Ascending aorta (tissue), 2 donors: ENCODE results near the gene ZBTB8A. TPM values are rescaled to one million over a fixed set of nuclear protein-coding genes. Genes with fewer than 3 reads are reported as not detected.

Experiments
- DNase-seq, 2 donors: peaks; one replicate each; pipeline ENCODE4 v3.0.0-alpha.2; 2019; ENCODE audit warnings: low spot score in 2 of 2
- H3K27ac ChIP-seq, 2 donors: fragments of 200-600 bp; sonication (generic); one replicate each; pipeline ENCODE4 v1.5.1; 2016 to 2017; ENCODE audit warnings: mild to moderate bottlenecking in 1 of 2
- H3K27me3 ChIP-seq: fragments of 200-600 bp; sonication (generic); one replicate; pipeline ENCODE4 v1.5.1; 2017
- H3K36me3 ChIP-seq, 2 donors: fragments of 200-600 bp; sonication (generic); one replicate each; pipeline ENCODE4 v1.5.1; 2016
- H3K4me1 ChIP-seq, 2 donors: fragments of 200-600 bp; sonication (generic); one replicate each; pipeline ENCODE4 v1.5.1; 2016 to 2017; ENCODE audit warnings: mild to moderate bottlenecking in 1 of 2
- H3K4me3 ChIP-seq, 2 donors: fragments of 200-600 bp; sonication (generic); one replicate each; pipeline ENCODE4 v1.5.1; 2016 to 2017; ENCODE audit warnings: mild to moderate bottlenecking in 1 of 2
- H3K9me3 ChIP-seq, 2 donors: fragments of 200-600 bp; sonication (generic); one replicate each; pipeline ENCODE4 v1.5.1; 2016
- CTCF ChIP-seq, 3 experiments: fragments of 200-600 bp in 2 of 3; fragments of 450-650 bp in 1 of 3; sonication (generic) in 2 of 3; IDR thresholded peaks; one replicate each; pipeline ENCODE4 v1.5.1; 2016 to 2019; ENCODE audit warnings: antibody characterized with exemption in 3 of 3, mild to moderate bottlenecking in 1 of 3, moderate library complexity in 1 of 3
- intact Hi-C: fragments of 100-400 bp; cut with DNase I; formaldehyde crosslinking; loops from one replicate; pipeline ENCODE4 v1.15.1; 2023
- total RNA-seq: library from RNA; depleted of rRNA; stranded (reverse); fragments of >200 nt; gene quantifications from one replicate; pipeline ENCODE4 v1.1.0, GENCODE V29; 2016

ZBTB8A gene
- total RNA-seq, 1 donor from 2014 or later: 2.2 TPM

- peaks cover 24% of the 10 kb centered on the region in 2 donors for H3K36me3 ChIP-seq
- H3K9me3 ChIP-seq: no peaks in the 10 kb centered on the region
- no peak overlapping the region for H3K27ac ChIP-seq
- no peak for TF ChIP-seq CTCF (IDR thresholded peaks at IDR 0.05)
- DNase-seq: peak in 1 of 2 donors; percentile 51
- H3K4me1 ChIP-seq: peaks cover 14 to 35% of the 10 kb centered on the region in 2 donors
- H3K27me3 ChIP-seq: no peaks in the 10 kb centered on the region
- peak overlapping the region; percentile 79 to 100 for H3K4me3 ChIP-seq
- intact Hi-C loops: loop anchor here (5.0 kb wide), 1 partner anchor 100 kb away; no protein-coding TSS in a partner anchor
Measured at GRCh38 chr1:32652244-32652962, 113.2 kb downstream of the ZBTB8A start.

Other genes starting within 250 kb of the ZBTB8A start
- gene HDAC1, start 247.3 kb upstream of the ZBTB8A start, total RNA-seq: 75.0 TPM
- gene MARCKSL1, start 203.2 kb upstream of the ZBTB8A start, total RNA-seq: 21.8 TPM
- gene FAM229A, start 176.9 kb upstream of the ZBTB8A start, total RNA-seq: 12.2 TPM
- gene TSSK3, start 176.9 kb upstream of the ZBTB8A start, total RNA-seq: 4.8 TPM
- 56.1 TPM for gene BSDC1, start 145.0 kb upstream of the ZBTB8A start, total RNA-seq
- under 0.01 TPM for gene ZBTB8B, start 74.4 kb upstream of the ZBTB8A start, total RNA-seq
- 3.0 TPM for gene ZBTB8OS, start 111.1 kb downstream of the ZBTB8A start, total RNA-seq
- gene RBBP4, start 111.8 kb downstream of the ZBTB8A start, total RNA-seq: 45.4 TPM
- gene SYNC, start 163.3 kb downstream of the ZBTB8A start, total RNA-seq: 87.3 TPM